Neural cell (in vitro differentiated cells): ENCODE data around the gene C7orf25.

Experiments
- CTCF ChIP-seq: fragments of 450-650 bp; IDR thresholded peaks from 2 replicates; pipeline ENCODE4 v1.5.1; 2014; ENCODE audit warnings: antibody characterized with exemption, mild to moderate bottlenecking, moderate library complexity; ENCODE audit not compliant: poor library complexity, severe bottlenecking
- EZH2 ChIP-seq: fragments of 200-600, 300-800 bp; shearing (Covaris generic), sonication (generic); IDR thresholded peaks from 2 replicates; pipeline ENCODE4 v1.6.1; 2014; ENCODE audit warnings: antibody characterized with exemption, low read length, borderline replicate concordance, mild to moderate bottlenecking; ENCODE audit not compliant: insufficient read depth, poor library complexity, severe bottlenecking
- POLR2AphosphoS5 ChIP-seq: IDR thresholded peaks from 2 replicates; pipeline ENCODE4 v1.6.1; 2012
- RAD21 ChIP-seq: fragments of 450-650 bp; conservative IDR thresholded peaks from 2 replicates; pipeline ENCODE4 v1.6.1; 2014; ENCODE audit warnings: antibody characterized with exemption, mild to moderate bottlenecking, moderate library complexity
- REST ChIP-seq: IDR thresholded peaks from 2 replicates; pipeline ENCODE4 v1.6.1; 2012; ENCODE audit warnings: borderline replicate concordance
- SMC3 ChIP-seq: fragments of 450-650 bp; conservative IDR thresholded peaks from 2 replicates; pipeline ENCODE4 v1.6.1; 2014; ENCODE audit warnings: antibody characterized with exemption, mild to moderate bottlenecking, moderate library complexity; ENCODE audit not compliant: poor library complexity
- TAF1 ChIP-seq: IDR thresholded peaks from 2 replicates; pipeline ENCODE4 v1.6.1; 2012; ENCODE audit warnings: low read depth

DNA sequence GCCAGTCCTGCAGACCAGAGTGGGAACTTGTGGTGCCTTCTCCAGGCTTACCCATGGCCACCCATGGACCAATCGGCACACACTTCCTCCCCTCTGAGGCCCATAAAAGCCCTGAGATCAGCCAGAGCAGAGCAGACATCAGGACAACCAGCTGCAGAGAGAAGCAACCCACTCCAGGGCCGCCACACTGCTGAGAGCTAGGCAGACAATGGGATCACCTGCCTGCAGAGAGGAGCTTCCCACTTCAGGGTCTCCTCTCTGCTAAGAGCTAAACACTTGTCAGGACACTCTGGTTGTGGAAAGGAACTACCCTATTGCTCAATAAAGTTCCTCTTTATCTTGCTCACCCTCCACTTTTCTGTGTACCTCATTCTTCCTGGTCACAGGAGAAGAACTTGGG is 34.0 kb downstream of the C7orf25 start:
- TF ChIP-seq CTCF: no peak
- no peak for TF ChIP-seq EZH2
- no peak for TF ChIP-seq SMC3
- no peak for TF ChIP-seq TAF1
- TF ChIP-seq POLR2AphosphoS5: no peak
- no peak for TF ChIP-seq RAD21
- TF ChIP-seq REST: no peak
